HCT116 (cell line): ENCODE results near the gene SDSL. TPM values are rescaled to one million over a fixed set of nuclear protein-coding genes. Genes with fewer than 3 reads are reported as not detected.

Source experiments
- ATAC-seq: fragments of 200-7000 bp; cut with Tn5 transposase; 2 replicates; pipeline ENCODE4 v1.9.1; 2020; ENCODE audit warnings: mild to moderate bottlenecking, moderate library complexity
- BruUV-seq: library from RNA; stranded (reverse); fragments of 400-500 nt; replicated peaks from 2 replicates; lab custom pipeline; 2021; lab: Mats Ljungman, UMichigan
- CTCF ChIA-PET: fragments of 300-600 bp; sonication (Branson Sonifier 250); formaldehyde crosslinking; loops from one replicate; lab custom pipeline; 2021; ENCODE audit warnings: antibody characterized with exemption; lab: Charles Lee
- POLR2A ChIA-PET: fragments of 300-600, 350-600 bp; sonication (Branson Sonifier 250); formaldehyde crosslinking; loops from one replicate; lab custom pipeline; 2021; ENCODE audit warnings: antibody characterized with exemption; lab: Charles Lee
- RAD21 ChIA-PET, 2 experiments: fragments of 300-600 bp; sonication (Branson Sonifier 250); formaldehyde crosslinking; loops; one replicate each; lab custom pipeline; 2023; ENCODE audit warnings: low total read pairs in 2 of 2; ENCODE audit not compliant: uncharacterized antibody in 2 of 2, unreplicated experiment in 2 of 2, low non-redundant PET in 1 of 2; lab: Charles Lee
- DNase-seq: peaks from one replicate; pipeline ENCODE4 v3.0.0-alpha.2; 2010; ENCODE audit warnings: low read depth, low spot score
- H2AFZ ChIP-seq: fragments of 200-600 bp; shearing (Covaris generic), sonication (generic); 2 replicates; pipeline ENCODE4 v1.6.1; 2017; ENCODE audit warnings: low read depth, mixed run types, mixed read lengths, antibody characterized with exemption, low read length; ENCODE audit not compliant: poor library complexity, severe bottlenecking
- H3K27ac ChIP-seq: 2 replicates; pipeline ENCODE4 v1.5.1; 2012; ENCODE audit warnings: low read depth, low read length
- H3K27me3 ChIP-seq: fragments of 200-600 bp; sonication (generic); 2 replicates; pipeline ENCODE4 v1.6.1; 2016; ENCODE audit warnings: mixed run types, low read length, mixed read lengths; ENCODE audit not compliant: insufficient read depth
- H3K36me3 ChIP-seq, 2 experiments: fragments of 200-500 bp in 1 of 2; fragments of 200-600 bp in 1 of 2; sonication (Bioruptor generic) in 1 of 2; sonication (generic) in 1 of 2; 2 replicates each; pipeline versions ENCODE4 v1.5.1 to v1.6.1; 2014 to 2016; ENCODE audit warnings: low read length in 2 of 2, inconsistent platforms in 1 of 2, mixed read lengths in 1 of 2, mixed run types in 1 of 2; ENCODE audit not compliant: insufficient read depth in 2 of 2, control insufficient read depth in 1 of 2
- H3K4me1 ChIP-seq, 2 experiments: fragments of 200-600 bp in 1 of 2; sonication (generic) in 1 of 2; 2 replicates each; pipeline versions ENCODE4 v1.5.1 to v1.6.1; 2012 to 2017; ENCODE audit warnings: low read length in 2 of 2, inconsistent platforms in 1 of 2, mild to moderate bottlenecking in 1 of 2, mixed read lengths in 1 of 2, mixed run types in 1 of 2, moderate library complexity in 1 of 2; ENCODE audit not compliant: insufficient read depth in 2 of 2, control insufficient read depth in 1 of 2
- H3K4me2 ChIP-seq: fragments of 200-600 bp; sonication (generic); 2 replicates; pipeline ENCODE4 v1.6.1; 2017; ENCODE audit warnings: mixed run types, low read length, mixed read lengths
- H3K4me3 ChIP-seq, 2 experiments: fragments of 200-600 bp in 1 of 2; sonication (generic) in 1 of 2; replicated peaks in 1 of 2; 2 replicates each; pipeline ENCODE4 v1.5.1; 2011 to 2016; ENCODE audit warnings: low read length in 2 of 2, control low read depth in 1 of 2, low read depth in 1 of 2, mild to moderate bottlenecking in 1 of 2, mixed read lengths in 1 of 2, mixed run types in 1 of 2
- H3K79me2 ChIP-seq: fragments of 200-600 bp; sonication (generic); 2 replicates; pipeline ENCODE4 v1.6.1; 2017; ENCODE audit warnings: mild to moderate bottlenecking, mixed run types, low read length, moderate library complexity, mixed read lengths; ENCODE audit not compliant: insufficient read depth
- H3K9ac ChIP-seq: fragments of 200-600 bp; sonication (generic); 2 replicates; pipeline ENCODE4 v1.6.1; 2016; ENCODE audit warnings: low read length, mixed read lengths
- H3K9me2 ChIP-seq: fragments of 200-600 bp; sonication (generic), shearing (Covaris generic); 2 replicates; pipeline ENCODE4 v1.6.1; 2017; ENCODE audit warnings: mixed run types, mild to moderate bottlenecking, moderate library complexity; ENCODE audit not compliant: insufficient read depth
- H3K9me3 ChIP-seq, 2 experiments: fragments of 200-500 bp in 1 of 2; fragments of 200-600 bp in 1 of 2; sonication (Bioruptor generic) in 1 of 2; sonication (generic) in 1 of 2; 2 replicates each; pipeline ENCODE4 v1.6.1; 2014 to 2017; ENCODE audit warnings: low read length in 2 of 2, mixed read lengths in 2 of 2, inconsistent platforms in 1 of 2, low read depth in 1 of 2, mild to moderate bottlenecking in 1 of 2, mixed run types in 1 of 2, moderate library complexity in 1 of 2; ENCODE audit not compliant: control insufficient read depth in 1 of 2, insufficient read depth in 1 of 2
- H4K20me1 ChIP-seq: fragments of 200-600 bp; sonication (generic), shearing (Covaris generic); 2 replicates; pipeline ENCODE4 v1.6.1; 2017; ENCODE audit warnings: mixed run types, mild to moderate bottlenecking, moderate library complexity; ENCODE audit not compliant: insufficient read depth
- FOSL1 ChIP-seq: IDR thresholded peaks from 2 replicates; pipeline ENCODE4 v1.6.1; 2012; ENCODE audit warnings: low read depth
- REST ChIP-seq: IDR thresholded peaks from 2 replicates; pipeline ENCODE4 v1.6.1; 2012; ENCODE audit warnings: low read depth
- SIN3A ChIP-seq: IDR thresholded peaks from 2 replicates; pipeline ENCODE4 v1.6.1; 2012; ENCODE audit warnings: low read depth
- SRF ChIP-seq: IDR thresholded peaks from 2 replicates; pipeline ENCODE4 v1.6.1; 2012; ENCODE audit warnings: low read depth
- intact Hi-C: fragments of 100-400 bp; cut with micrococcal nuclease; formaldehyde crosslinking; loops from 2 replicates; pipeline ENCODE4 v1.10.0; 2022
- total RNA-seq: library from RNA; stranded (reverse); gene quantifications from one replicate; pipeline ENCODE4 v1.2.1, GENCODE V29; 2021; ENCODE audit not compliant: unreplicated experiment

The SDSL gene
- total RNA-seq, 1 experiment from 2014 or later = 19.1 TPM

- Histone ChIP-seq H2AFZ (no peak overlapping the region), H3K4me2 (no peak overlapping the region), H3K36me3 (no peaks in the 10 kb centered on the region), H3K27me3 (no peaks in the 10 kb centered on the region)
- intact Hi-C loops = no loop called here
- DNase-seq = no peak
- no peak for TF ChIP-seq REST
- TF ChIP-seq FOSL1 = no peak
- no peak for TF ChIP-seq SIN3A
- TF ChIP-seq SRF = no peak
- TF ChIP-seq, all 23 proteins: peak for 0
- Histone ChIP-seq H3K9me2 (no peaks in the 10 kb centered on the region), H3K9me3 (no peaks in the 10 kb centered on the region), H3K27ac (no peak overlapping the region), H3K4me1 (peaks cover 0 to 6% of the 10 kb centered on the region in 2 experiments; a peak in 2 of 4 replicates), H3K4me3 (no peak overlapping the region), H4K20me1 (no peaks in the 10 kb centered on the region), H3K79me2 (no peaks in the 10 kb centered on the region), H3K9ac (no peak overlapping the region)
- ATAC-seq = no peak
- RAD21 ChIA-PET = no interaction called here
- CTCF ChIA-PET = no interaction called here
- no TSS peak for BruUV-seq
- POLR2A ChIA-PET = no interaction called here
Observed at GRCh38 chr12:113401066-113402000, 20.8 kb upstream of the SDSL start.
